ENCODE data around the gene CAPNS2. TPM values are rescaled to one million over a fixed set of nuclear protein-coding genes. Genes with fewer than 3 reads are reported as not detected.

CAPNS2 gene
- not detected in 2 replicates for total RNA-seq

DNA sequence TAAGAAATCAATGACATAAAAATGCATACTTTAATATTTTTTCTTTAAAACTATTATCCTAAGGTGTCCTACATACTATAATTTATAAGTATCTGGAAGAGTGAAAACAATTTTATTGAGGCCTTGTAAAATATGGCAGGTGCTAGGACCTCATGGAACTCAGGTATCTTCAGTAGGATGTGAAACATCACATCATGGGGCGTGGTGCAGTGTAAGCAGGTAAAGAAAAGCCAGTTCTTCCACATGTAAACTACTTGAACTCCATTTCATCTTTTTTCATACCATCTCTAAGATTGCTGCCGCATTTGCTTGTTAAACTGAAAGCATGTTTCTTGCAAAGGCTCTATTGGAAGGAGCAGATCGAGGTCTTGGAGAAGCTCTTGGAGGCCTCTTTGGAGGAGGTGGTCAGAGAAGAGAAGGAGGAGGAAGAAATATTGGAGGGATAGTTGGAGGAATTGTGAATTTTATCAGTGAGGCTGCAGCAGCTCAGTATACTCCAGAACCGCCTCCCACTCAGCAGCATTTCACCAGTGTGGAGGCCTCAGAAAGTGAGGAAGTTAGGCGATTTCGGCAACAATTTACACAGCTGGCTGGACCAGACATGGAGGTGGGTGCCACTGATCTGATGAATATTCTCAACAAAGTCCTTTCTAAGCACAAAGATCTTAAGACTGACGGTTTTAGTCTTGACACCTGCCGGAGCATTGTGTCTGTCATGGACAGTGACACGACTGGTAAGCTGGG, at the start of gene CAPNS2:
TSS of gene CAPNS2 (plus strand) at position 253 of the 744 bp plus-strand sequence. CDS start at position 326, 73 bp downstream.

Other genes starting within 250 kb of the CAPNS2 start
- not detected in 2 replicates for gene IRX6, start 242.5 kb upstream of the CAPNS2 start, total RNA-seq
- 22.5 and 23.8 TPM in 2 replicates for gene MMP2, start 87.5 kb upstream of the CAPNS2 start, total RNA-seq
- 21.1 and 26.6 TPM in 2 replicates for gene LPCAT2, start 57.6 kb upstream of the CAPNS2 start, total RNA-seq
- not detected in 2 replicates for gene SLC6A2, start 89.3 kb downstream of the CAPNS2 start, total RNA-seq

All from mammary microvascular endothelial cell (primary cell).